Mesenchymal stem cell (in vitro differentiated cells and primary cell): ENCODE results near the gene UGT1A4.

Experiments
- DNase-seq: peaks from one replicate; pipeline ENCODE4 v3.0.0-alpha.2; 2013
- H2AFZ ChIP-seq: one replicate; pipeline ENCODE4 v1.6.1; 2013; ENCODE audit warnings: low read depth, mild to moderate bottlenecking, control low read depth, inconsistent platforms, low read length, moderate library complexity
- H2AK5ac ChIP-seq: 2 replicates; pipeline ENCODE4 v1.6.1; 2013; ENCODE audit warnings: low read length, moderate library complexity, mild to moderate bottlenecking, inconsistent platforms; ENCODE audit not compliant: severe bottlenecking
- H2BK120ac ChIP-seq: one replicate; pipeline ENCODE4 v1.6.1; 2013; ENCODE audit warnings: low read depth, mild to moderate bottlenecking, inconsistent platforms, low read length, moderate library complexity
- H2BK12ac ChIP-seq, 2 experiments: one replicate each; pipeline ENCODE4 v1.6.1; 2013; ENCODE audit warnings: inconsistent platforms in 2 of 2, low read length in 2 of 2, mild to moderate bottlenecking in 2 of 2, moderate library complexity in 2 of 2, control low read depth in 1 of 2
- H2BK15ac ChIP-seq: one replicate; pipeline ENCODE4 v1.6.1; 2013; ENCODE audit warnings: mild to moderate bottlenecking, low read depth, inconsistent platforms; ENCODE audit not compliant: poor library complexity, severe bottlenecking
- H2BK5ac ChIP-seq: 2 replicates; pipeline ENCODE4 v1.6.1; 2013; ENCODE audit warnings: low read depth, mild to moderate bottlenecking, low read length, control low read depth, inconsistent platforms; ENCODE audit not compliant: poor library complexity, severe bottlenecking
- H3K14ac ChIP-seq, 2 experiments: one replicate each; pipeline ENCODE4 v1.6.1; 2013; ENCODE audit warnings: inconsistent platforms in 2 of 2, low read length in 2 of 2, control low read depth in 1 of 2, mild to moderate bottlenecking in 1 of 2, moderate library complexity in 1 of 2
- H3K18ac ChIP-seq, 2 experiments: one replicate each; pipeline ENCODE4 v1.6.1; 2013; ENCODE audit warnings: inconsistent platforms in 2 of 2, low read length in 2 of 2, control low read depth in 1 of 2, low read depth in 1 of 2, mild to moderate bottlenecking in 1 of 2
- H3K23ac ChIP-seq, 2 experiments: one replicate each; pipeline ENCODE4 v1.6.1; 2013; ENCODE audit warnings: inconsistent platforms in 2 of 2, low read length in 2 of 2, mild to moderate bottlenecking in 2 of 2, moderate library complexity in 2 of 2, control low read depth in 1 of 2
- H3K27ac ChIP-seq: 2 replicates; pipeline ENCODE4 v1.5.1; 2013; ENCODE audit warnings: mild to moderate bottlenecking, moderate library complexity, low read length, control low read depth, inconsistent platforms; ENCODE audit not compliant: poor library complexity, severe bottlenecking
- H3K27me3 ChIP-seq, 2 experiments: 2 replicates each; pipeline versions ENCODE4 v1.6.1 to v1.7.0; 2013; ENCODE audit warnings: low read length in 2 of 2, mild to moderate bottlenecking in 2 of 2, moderate library complexity in 2 of 2, control low read depth in 1 of 2, inconsistent platforms in 1 of 2; ENCODE audit not compliant: control insufficient read depth in 1 of 2, insufficient read depth in 1 of 2
- H3K36me3 ChIP-seq, 2 experiments: 2 replicates each; pipeline versions ENCODE4 v1.6.1 to v1.7.0; 2013; ENCODE audit warnings: low read length in 2 of 2, control low read depth in 1 of 2, inconsistent platforms in 1 of 2, low read depth in 1 of 2, mild to moderate bottlenecking in 1 of 2; ENCODE audit not compliant: insufficient read depth in 2 of 2, control insufficient read depth in 1 of 2
- H3K4ac ChIP-seq, 2 experiments: one replicate each; pipeline ENCODE4 v1.6.1; 2013; ENCODE audit warnings: inconsistent platforms in 2 of 2, low read length in 2 of 2, mild to moderate bottlenecking in 2 of 2, moderate library complexity in 2 of 2, control low read depth in 1 of 2, low read depth in 1 of 2
- H3K4me1 ChIP-seq: 2 replicates; pipeline ENCODE4 v1.6.1; 2013; ENCODE audit warnings: low read depth, low read length, control low read depth; ENCODE audit not compliant: control insufficient read depth, insufficient read depth
- H3K4me2 ChIP-seq: 2 replicates; pipeline ENCODE4 v1.6.1; 2013; ENCODE audit warnings: low read length, mild to moderate bottlenecking, inconsistent platforms; ENCODE audit not compliant: poor library complexity, severe bottlenecking
- H3K4me3 ChIP-seq, 2 experiments: 2 replicates each; pipeline versions ENCODE4 v1.5.1 to v1.7.0; 2013; ENCODE audit warnings: low read length in 2 of 2, mild to moderate bottlenecking in 2 of 2, control low read depth in 1 of 2, low read depth in 1 of 2; ENCODE audit not compliant: insufficient read depth in 1 of 2
- H3K79me1 ChIP-seq: replicated peaks from 2 replicates; pipeline ENCODE4 v1.6.1; 2013; ENCODE audit warnings: mild to moderate bottlenecking, control low read depth, low read length, inconsistent platforms; ENCODE audit not compliant: poor library complexity, severe bottlenecking
- H3K9ac ChIP-seq: 2 replicates; pipeline ENCODE4 v1.7.0; 2013; ENCODE audit warnings: mild to moderate bottlenecking, low read length, moderate library complexity
- H3K9me3 ChIP-seq: 2 replicates; pipeline ENCODE4 v1.7.0; 2013; ENCODE audit warnings: mild to moderate bottlenecking, low read length; ENCODE audit not compliant: control insufficient read depth
- H4K8ac ChIP-seq: one replicate; pipeline ENCODE4 v1.6.1; 2013; ENCODE audit warnings: inconsistent platforms, mild to moderate bottlenecking, low read length, moderate library complexity
- H4K91ac ChIP-seq: one replicate; pipeline ENCODE4 v1.6.1; 2013; ENCODE audit warnings: mild to moderate bottlenecking, low read length, inconsistent platforms
- WGBS: methylation state at CpG from one replicate; pipeline ENCODE4 v1.1.7; 2013; ENCODE audit warnings: mixed read lengths; 5-methylcytosine and 5-hydroxymethylcytosine counted together

Gene UGT1A4

DNA sequence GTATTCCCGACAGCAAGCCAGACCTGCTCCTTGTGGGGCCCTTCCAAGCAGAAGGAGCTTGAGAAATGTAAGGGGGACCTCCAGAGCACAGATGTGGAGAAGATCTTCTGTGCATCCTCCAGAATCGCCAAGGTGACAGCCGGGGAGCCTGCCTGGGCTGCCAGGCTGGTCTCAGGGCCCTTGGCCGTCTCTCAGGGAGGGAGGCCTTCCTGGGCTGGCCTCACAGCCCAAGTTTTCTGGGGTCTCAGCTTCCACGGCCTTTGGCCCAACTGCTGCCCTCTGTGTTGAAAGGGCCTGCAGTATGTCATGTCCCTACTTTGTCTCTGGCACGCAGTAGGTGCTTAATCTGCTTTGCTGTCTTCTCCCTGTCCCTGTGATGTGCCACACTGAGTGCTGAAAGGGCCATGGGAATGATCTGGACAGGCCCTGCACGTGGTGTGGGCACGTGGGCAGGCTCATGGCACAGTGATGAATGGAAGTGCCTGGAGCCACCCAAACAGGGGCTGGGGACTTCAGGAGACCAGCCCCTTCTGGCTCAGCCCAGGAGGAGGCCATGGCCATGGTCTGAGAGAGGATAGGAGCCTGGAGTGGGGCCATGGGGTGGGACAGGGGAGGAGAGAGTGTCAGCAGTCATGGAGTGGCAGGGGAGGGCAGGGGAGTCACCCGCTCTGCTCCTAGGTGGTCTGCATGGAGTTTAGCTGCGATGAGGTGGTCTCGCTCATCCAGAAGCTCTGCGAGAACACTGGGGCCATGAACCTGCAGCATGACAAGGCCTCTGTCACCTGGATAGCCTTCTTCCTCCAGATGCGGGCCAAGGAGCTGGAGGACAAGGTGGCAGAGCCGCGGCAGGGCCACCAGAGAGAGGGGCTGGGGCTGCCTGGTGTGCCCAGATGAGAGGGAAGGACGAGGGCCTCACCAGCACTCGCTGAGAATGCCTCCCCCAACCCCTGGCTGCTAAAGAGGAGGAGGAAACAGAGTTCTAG, 100.4 kb downstream of the UGT1A4 start:
- 67% methylated on average over 17 of the region's 17 CpGs for WGBS
- H3K23ac ChIP-seq, result no peak overlapping the region
- no peak overlapping the region for H2BK5ac ChIP-seq
- H3K27ac ChIP-seq, result no peak overlapping the region
- H2BK12ac ChIP-seq, result no peak overlapping the region
- H3K4me1 ChIP-seq, result peaks cover 4% of the 10 kb centered on the region
- H3K4ac ChIP-seq, result no peak overlapping the region
- H3K79me1 ChIP-seq, result no peaks in the 10 kb centered on the region
- H3K36me3 ChIP-seq, result no peaks in the 10 kb centered on the region
- H2BK15ac ChIP-seq, result no peak overlapping the region
- peaks cover 21 to 29% of the 10 kb centered on the region in 2 experiments for H3K27me3 ChIP-seq
- no peak overlapping the region for H3K4me2 ChIP-seq
- H2AK5ac ChIP-seq, result no peak overlapping the region
- H3K14ac ChIP-seq, result no peak overlapping the region
- H3K18ac ChIP-seq, result no peak overlapping the region
- no peak overlapping the region for H3K4me3 ChIP-seq
- no peak overlapping the region for H4K91ac ChIP-seq
- no peak overlapping the region for H2BK120ac ChIP-seq
- H2AFZ ChIP-seq, result no peak overlapping the region
- no peak overlapping the region for H4K8ac ChIP-seq
- DNase-seq, result no peak
- no peaks in the 10 kb centered on the region for H3K9me3 ChIP-seq
- H3K9ac ChIP-seq, result no peak overlapping the region

- WGBS, result 85% methylated on average over 18 of the region's 18 CpGs
- Histone ChIP-seq H3K27ac (no peak overlapping the region), H2BK15ac (no peak overlapping the region), H2BK5ac (no peak overlapping the region), H3K23ac (no peak overlapping the region), H3K9ac (no peak overlapping the region), H2BK120ac (no peak overlapping the region), H3K14ac (no peak overlapping the region), H2BK12ac (no peak overlapping the region), H4K91ac (no peak overlapping the region), H3K4ac (no peak overlapping the region), H3K4me1 (peaks cover 4% of the 10 kb centered on the region), H4K8ac (no peak overlapping the region), H3K4me2 (no peak overlapping the region), H2AFZ (no peak overlapping the region), H3K36me3 (no peaks in the 10 kb centered on the region), H3K9me3 (no peaks in the 10 kb centered on the region), H3K4me3 (no peak overlapping the region), H3K18ac (no peak overlapping the region), H3K27me3 (peaks cover 21 to 27% of the 10 kb centered on the region in 2 experiments), H3K79me1 (no peaks in the 10 kb centered on the region), H2AK5ac (no peak overlapping the region)
- DNase-seq, result no peak
Measured at GRCh38 chr2:233819884-233820773, 101.6 kb downstream of the UGT1A4 start.

GRCh38 chr2:233820774-233821105, 102.2 kb downstream of the UGT1A4 start:
- Histone ChIP-seq H3K23ac (no peak overlapping the region), H3K18ac (no peak overlapping the region), H2BK120ac (no peak overlapping the region), H3K27me3 (peaks cover 21 to 27% of the 10 kb centered on the region in 2 experiments), H3K14ac (no peak overlapping the region), H3K27ac (no peak overlapping the region), H3K4ac (no peak overlapping the region), H3K9ac (no peak overlapping the region), H3K36me3 (no peaks in the 10 kb centered on the region), H3K4me1 (peaks cover 4% of the 10 kb centered on the region), H2AFZ (no peak overlapping the region), H2BK15ac (no peak overlapping the region), H3K4me2 (no peak overlapping the region), H4K8ac (no peak overlapping the region), H2BK12ac (no peak overlapping the region), H2BK5ac (no peak overlapping the region), H2AK5ac (no peak overlapping the region), H3K9me3 (no peaks in the 10 kb centered on the region), H3K79me1 (no peaks in the 10 kb centered on the region), H3K4me3 (no peak overlapping the region), H4K91ac (no peak overlapping the region)
- DNase-seq, result no peak
- WGBS, result 81% methylated on average over 3 of the region's 6 CpGs

GRCh38 chr2:233821196-233821595, 102.7 kb downstream of the UGT1A4 start:
- Histone ChIP-seq H2BK15ac (no peak overlapping the region), H2BK120ac (no peak overlapping the region), H2BK12ac (no peak overlapping the region), H2BK5ac (no peak overlapping the region), H4K8ac (no peak overlapping the region), H3K18ac (no peak overlapping the region), H3K23ac (no peak overlapping the region), H2AFZ (no peak overlapping the region), H3K36me3 (no peaks in the 10 kb centered on the region), H3K9ac (no peak overlapping the region), H3K79me1 (no peaks in the 10 kb centered on the region), H3K4me3 (no peak overlapping the region), H3K4me2 (no peak overlapping the region), H4K91ac (no peak overlapping the region), H2AK5ac (no peak overlapping the region), H3K4ac (no peak overlapping the region), H3K27me3 (peaks cover 21 to 27% of the 10 kb centered on the region in 2 experiments), H3K4me1 (peaks cover 4% of the 10 kb centered on the region), H3K27ac (no peak overlapping the region), H3K14ac (no peak overlapping the region), H3K9me3 (no peaks in the 10 kb centered on the region)
- DNase-seq, result no peak
- 87% methylated on average over 2 of the region's 3 CpGs for WGBS
